Fibroblast of mammary gland (primary cell): Measurements from ENCODE around the gene LMO4.

Experiments used
- DNase-seq: peaks from one replicate; pipeline ENCODE4 v3.0.0-alpha.2; 2010; ENCODE audit warnings: low read depth
- H3K4me3 ChIP-seq: 2 replicates; pipeline ENCODE4 v1.5.1; 2011; ENCODE audit warnings: low read depth, mild to moderate bottlenecking, low read length, moderate library complexity; ENCODE audit not compliant: control insufficient read depth
- CTCF ChIP-seq: conservative IDR thresholded peaks from 2 replicates; pipeline ENCODE4 v1.5.1; 2011; ENCODE audit warnings: low read depth, low read length, inconsistent platforms; ENCODE audit not compliant: control insufficient read depth, insufficient read depth

LMO4 gene

GRCh38 chr1:87394982-87395381 lies 66.3 kb downstream of the LMO4 start:
- TF ChIP-seq CTCF: no peak
- H3K4me3 ChIP-seq: no peak overlapping the region
- no peak for DNase-seq
